NCI-H2081 treated with DMSO at 0.1 percent for 48 hours (cell line): ENCODE measurements around the gene ZRANB3.
"Not testable (repeated sequence)": the region's sequence is repeated elsewhere in the genome, so short reads cannot be mapped to it uniquely, and the experiment has no call there.

Experiments used
- DNase-seq: peaks from one replicate; lab custom pipeline; 2025; lab: John Stamatoyannopoulos, UW

Gene ZRANB3

GRCh38 chr2:135124924-135125886 lies 405.8 kb downstream of the ZRANB3 start:
- DNase-seq = no peak

DNA sequence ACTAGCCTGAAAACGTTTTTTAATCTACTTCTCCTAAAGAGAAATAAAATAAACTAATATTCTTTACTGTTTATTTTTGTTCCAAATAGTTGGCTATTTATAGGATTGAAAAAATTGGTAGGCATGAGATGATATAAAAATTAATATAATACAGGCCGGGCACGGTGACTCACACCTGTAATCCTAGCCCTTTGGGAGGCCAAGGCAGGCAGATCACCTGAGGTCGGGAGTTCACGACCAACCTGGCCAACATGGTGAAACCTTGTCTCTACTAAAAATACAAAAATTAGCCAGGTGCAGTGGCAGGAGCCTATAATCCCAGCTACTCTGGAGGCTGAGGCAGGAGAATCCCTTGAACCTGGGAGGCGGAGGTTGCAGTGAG lies 409.4 kb downstream of the ZRANB3 start:
- not testable (repeated sequence) for DNase-seq

GRCh38 chr2:135121016-135121657 lies 409.9 kb downstream of the ZRANB3 start:
- no peak for DNase-seq

DNA sequence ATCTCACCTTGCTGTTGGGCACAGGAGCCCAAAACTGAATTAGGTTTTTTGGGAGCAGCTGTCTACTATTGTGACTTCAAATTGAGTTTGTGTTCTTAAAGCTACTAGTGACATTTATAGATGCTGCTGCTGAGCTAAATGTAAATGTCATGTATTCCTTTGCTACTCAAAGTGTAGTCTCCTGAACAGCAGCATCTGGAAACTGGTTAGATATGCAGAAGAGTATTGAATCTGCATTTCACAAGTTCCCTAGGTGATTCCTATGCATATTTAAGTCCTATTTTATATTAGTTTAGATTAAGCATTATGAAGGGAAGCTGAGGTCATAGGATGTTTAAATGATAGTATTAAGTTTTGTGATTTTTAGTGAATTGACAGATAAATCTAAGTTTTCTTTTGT lies 411.4 kb downstream of the ZRANB3 start:
- DNase-seq = no peak

- no peak for DNase-seq
Observed at GRCh38 chr2:135113322-135113721, 417.7 kb downstream of the ZRANB3 start.

GRCh38 chr2:135105513-135106316 lies 425.3 kb downstream of the ZRANB3 start:
- DNase-seq = not testable (repeated sequence)

- no peak for DNase-seq
Observed at GRCh38 chr2:135103843-135104242, 427.2 kb downstream of the ZRANB3 start.

DNA sequence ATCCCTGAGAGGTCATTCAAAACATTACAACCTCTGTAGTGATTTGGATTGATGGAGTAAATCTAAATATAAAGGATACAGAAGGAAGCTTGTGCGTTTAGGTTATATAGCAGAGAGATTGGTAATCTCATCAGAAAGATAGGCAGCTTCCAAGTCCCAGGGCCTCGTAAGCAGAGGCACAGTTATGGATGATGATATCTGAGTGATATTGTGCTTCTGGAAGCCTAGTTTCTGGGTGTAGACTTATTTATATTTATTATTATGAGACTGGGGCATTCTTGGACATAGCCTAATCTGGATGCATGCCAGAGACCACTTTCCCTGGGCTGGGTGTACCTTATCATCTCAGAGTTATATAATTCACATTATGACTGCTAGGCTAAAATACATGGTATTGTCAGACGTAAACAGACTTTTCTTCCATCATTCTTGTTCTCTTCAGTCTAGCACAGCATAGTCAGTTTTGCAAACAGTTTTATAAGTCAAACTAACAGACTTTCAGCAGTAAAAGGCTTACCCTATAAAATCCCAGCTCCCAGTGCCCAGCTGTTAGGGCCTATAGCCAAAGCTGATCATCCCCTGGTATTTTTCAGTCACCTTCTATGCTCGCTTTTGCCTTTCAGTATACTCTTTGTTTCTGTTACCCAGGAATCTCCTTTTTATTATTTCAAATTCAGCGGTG lies 431.1 kb downstream of the ZRANB3 start:
- no peak for DNase-seq

GRCh38 chr2:135097532-135098231 lies 433.3 kb downstream of the ZRANB3 start:
- no peak for DNase-seq

- DNase-seq = no peak
Observed at GRCh38 chr2:135096665-135097446, 434.2 kb downstream of the ZRANB3 start.

- DNase-seq = no peak
Observed at GRCh38 chr2:135095591-135095990, 435.4 kb downstream of the ZRANB3 start.

- DNase-seq = no peak
Observed at GRCh38 chr2:135094508-135094907, 436.5 kb downstream of the ZRANB3 start.

DNA sequence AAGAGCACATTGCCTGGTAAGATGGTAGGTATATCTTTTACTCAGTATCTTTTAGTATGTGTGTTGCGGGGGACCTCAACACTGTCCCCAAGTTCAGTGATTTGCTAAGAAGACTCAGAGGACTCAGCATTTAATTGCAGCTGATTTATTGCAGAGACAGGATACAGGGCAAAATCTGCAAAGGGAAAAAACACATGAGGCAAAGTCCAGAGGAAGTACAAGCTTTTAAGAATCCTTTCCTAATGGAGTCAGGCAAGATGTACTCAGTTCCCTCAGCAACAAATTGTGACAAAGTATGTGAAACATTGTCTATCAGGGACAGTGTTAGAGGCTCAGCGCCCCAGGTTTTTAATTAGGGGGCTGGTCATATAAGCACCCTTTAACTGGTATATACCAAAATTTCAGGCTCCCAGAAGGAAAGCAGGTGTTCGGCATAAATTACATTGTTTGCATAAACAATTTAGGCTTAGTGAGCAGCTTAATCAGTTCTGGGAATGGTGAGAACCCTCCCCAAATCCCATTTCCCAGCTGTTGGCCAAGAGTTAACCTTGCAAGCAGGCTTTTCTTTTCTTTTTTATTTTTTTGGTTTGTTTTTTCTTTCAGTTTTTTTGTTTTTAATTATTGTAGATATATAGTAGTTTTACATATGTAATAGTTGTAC lies 437.2 kb downstream of the ZRANB3 start:
- DNase-seq = peak; percentile 54

GRCh38 chr2:135093193-135093592 lies 437.8 kb downstream of the ZRANB3 start:
- no peak for DNase-seq

DNA sequence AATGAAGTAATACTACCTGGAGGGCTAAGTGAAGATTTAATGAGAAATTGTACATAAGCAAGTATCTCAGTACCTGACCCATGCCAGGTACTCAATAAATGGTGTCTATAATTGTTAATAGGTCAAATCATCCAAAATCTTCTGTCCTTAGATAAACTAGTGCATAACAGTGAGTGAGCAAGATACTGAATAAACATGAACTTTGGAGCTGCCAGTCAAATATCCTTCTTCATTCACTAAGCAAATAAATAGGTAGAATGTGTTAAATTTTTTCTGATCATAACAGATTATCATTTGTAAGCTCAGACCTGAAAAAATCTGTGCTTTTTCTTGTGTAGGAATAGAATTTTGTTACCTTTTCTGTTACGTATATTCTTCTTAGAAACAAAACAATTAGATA lies 439.3 kb downstream of the ZRANB3 start:
- no peak for DNase-seq

GRCh38 chr2:135089597-135089996 lies 441.4 kb downstream of the ZRANB3 start:
- DNase-seq = not testable (repeated sequence)
